GM12864 (cell line): Measurements from ENCODE around the gene CIITA.

Source experiments
- DNase-seq: peaks from one replicate; pipeline ENCODE4 v3.0.0-alpha.2; 2011; ENCODE audit warnings: low read depth
- H3K4me3 ChIP-seq: 2 replicates; pipeline ENCODE4 v1.5.1; 2011; ENCODE audit warnings: mild to moderate bottlenecking, low read depth, low read length, control low read depth
- TF ChIP-seq, protein P1 (sequence below): IDR thresholded peaks from 2 replicates; pipeline ENCODE4 v1.5.1; 2011; ENCODE audit warnings: low read depth, mild to moderate bottlenecking, moderate library complexity, low read length, control low read depth, inconsistent platforms; ENCODE audit errors: missing control alignments

Gene CIITA

DNA sequence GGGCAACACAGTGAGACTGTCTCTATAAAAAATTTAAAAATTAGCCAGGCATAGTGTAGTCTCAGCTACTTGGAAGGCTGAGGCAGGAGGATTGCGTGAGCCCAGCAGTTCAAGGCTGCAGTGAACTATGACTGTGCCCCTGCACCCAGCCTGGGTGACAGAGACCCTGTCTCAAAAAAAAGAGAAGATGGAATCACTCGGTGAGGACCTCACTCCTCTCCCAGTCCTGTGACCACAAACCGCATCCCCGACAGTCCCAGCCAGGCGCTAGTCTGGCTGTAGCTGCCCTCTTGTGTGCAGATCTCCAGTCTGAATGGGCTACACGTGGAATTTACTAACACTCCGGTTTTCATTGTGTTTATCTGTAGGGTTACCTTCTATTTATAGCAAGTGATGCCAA, 54.1 kb downstream of the CIITA start:
- no peak overlapping the region for H3K4me3 ChIP-seq
- DNase-seq = no peak
- TF ChIP-seq, protein P1, sequence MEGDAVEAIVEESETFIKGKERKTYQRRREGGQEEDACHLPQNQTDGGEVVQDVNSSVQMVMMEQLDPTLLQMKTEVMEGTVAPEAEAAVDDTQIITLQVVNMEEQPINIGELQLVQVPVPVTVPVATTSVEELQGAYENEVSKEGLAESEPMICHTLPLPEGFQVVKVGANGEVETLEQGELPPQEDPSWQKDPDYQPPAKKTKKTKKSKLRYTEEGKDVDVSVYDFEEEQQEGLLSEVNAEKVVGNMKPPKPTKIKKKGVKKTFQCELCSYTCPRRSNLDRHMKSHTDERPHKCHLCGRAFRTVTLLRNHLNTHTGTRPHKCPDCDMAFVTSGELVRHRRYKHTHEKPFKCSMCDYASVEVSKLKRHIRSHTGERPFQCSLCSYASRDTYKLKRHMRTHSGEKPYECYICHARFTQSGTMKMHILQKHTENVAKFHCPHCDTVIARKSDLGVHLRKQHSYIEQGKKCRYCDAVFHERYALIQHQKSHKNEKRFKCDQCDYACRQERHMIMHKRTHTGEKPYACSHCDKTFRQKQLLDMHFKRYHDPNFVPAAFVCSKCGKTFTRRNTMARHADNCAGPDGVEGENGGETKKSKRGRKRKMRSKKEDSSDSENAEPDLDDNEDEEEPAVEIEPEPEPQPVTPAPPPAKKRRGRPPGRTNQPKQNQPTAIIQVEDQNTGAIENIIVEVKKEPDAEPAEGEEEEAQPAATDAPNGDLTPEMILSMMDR = no peak

DNA sequence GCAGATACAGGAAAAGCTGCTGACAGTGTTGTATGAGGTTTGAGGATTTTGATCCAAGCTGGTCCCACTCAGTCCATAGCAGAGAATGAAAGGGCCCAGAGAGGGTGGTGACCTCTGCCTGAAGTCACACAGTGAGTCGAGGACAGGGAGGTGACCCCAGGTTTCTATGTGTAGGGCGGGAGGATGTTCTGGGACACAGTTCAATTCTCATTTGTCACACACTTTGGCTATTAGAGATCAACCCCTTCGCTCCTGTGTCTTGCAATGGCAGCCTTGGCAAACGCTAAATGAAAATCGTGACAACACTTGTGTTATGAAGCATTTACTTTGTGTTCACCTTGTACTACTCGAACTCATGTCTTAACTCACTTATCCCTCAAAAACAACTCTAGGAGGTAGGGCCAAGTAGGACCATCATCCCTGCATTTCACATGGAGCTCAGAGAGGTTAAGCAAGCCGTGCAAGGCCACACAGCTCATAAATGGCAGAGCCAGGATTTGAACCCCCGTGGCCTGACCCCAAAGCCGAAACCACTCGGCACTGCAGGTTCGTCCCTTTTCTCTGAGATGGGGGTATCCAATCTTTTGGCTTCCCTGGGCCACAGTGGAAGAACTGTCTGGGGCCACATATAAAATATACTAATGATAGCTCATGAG, 55.1 kb downstream of the CIITA start:
- TF ChIP-seq, protein P1 = no peak
- no peak overlapping the region for H3K4me3 ChIP-seq
- DNase-seq = no peak

DNA sequence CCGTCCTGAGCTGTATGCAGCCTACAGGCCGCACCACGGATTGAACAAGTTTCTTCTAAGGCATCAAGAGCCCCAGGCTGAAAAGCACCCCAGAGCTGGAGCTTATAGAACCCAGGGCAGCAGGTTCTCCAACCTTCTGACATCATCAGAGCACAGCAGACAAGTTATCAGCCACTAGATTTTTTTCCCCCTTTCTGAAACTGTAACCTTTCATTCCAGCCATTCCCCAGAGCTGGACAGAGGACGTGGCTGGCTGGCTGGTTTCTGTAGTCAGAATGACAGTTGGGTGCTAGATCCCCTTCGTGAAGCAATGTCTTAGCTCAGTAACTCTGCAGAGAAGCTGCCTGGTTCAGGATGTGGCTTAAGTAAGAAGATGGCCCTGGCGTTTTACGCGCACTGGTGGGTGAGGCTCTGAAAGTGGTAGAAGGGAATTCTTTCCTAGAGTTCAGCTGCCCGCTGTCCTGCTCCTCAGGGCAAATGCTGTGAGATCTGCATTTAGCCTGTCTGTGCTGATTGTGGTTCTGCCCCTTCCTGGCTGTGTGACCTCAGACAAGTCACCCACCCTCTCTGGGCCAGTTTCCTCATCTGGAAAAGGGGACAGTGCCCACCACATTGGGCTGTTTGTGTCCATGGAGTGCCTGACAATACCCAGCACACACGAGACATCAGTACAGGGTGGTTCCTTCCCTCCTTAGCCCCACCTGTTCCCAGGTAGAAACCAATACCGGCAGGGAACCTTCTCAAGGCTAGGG, 56.1 kb downstream of the CIITA start:
- TF ChIP-seq, protein P1 = no peak
- DNase-seq = no peak
- no peak overlapping the region for H3K4me3 ChIP-seq

DNA sequence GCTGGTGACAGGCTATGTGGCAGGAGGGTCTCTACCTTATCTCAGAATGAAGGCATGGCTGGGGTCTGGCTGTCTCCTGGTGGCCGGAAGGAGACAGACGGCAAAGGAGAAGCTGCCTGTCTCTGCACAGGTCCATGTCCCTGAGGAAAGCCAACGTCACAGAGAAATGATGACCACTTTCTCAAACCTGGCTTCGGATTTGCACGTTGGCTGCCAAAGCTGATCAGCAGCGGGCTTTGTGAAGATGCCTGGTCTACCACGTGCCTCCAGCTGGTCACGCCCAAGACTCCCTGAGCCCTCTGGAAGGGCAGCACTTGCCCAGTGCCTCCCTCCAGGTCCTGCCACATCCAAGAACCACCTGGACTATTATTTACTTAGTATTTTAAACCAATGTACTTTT, 56.9 kb downstream of the CIITA start:
- no peak for DNase-seq
- TF ChIP-seq, protein P1 = no peak
- no peak overlapping the region for H3K4me3 ChIP-seq

DNA sequence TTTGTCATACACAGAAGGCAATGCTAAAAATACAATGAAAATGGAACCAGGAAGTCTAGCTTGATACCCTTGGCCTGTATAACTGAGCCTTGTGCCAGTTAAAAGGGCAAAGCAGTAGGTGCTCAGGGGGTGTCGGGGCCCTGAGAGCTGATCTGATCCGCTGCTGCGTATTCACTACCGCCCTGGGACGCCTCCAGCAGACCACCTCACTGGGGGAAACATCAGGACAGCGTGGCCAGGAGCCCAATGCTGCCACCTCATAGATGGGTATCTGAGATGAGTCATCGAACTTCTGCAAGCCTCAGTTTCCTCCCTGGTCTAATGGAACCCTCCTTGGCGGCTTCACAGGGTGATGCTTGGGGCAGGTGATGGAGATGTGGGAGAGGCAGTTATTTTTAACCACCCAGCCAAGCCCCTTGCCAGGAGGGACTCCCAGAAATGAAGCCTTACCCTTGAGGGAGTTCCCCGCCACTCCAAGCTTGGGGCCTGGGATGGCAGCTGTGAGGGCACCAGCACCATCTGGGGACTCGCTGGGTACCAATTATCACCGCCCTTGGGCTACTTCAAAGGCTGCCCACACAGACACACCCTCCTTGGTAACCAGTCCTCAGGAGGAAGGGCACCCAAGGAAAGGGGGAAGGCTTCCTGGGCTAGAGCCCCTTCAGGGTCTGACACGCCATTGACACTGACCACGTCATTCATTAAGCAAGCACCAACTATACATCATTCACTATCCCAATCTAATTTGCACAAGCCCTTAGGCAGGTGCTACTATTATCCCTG, 57.5 kb downstream of the CIITA start:
- no peak overlapping the region for H3K4me3 ChIP-seq
- TF ChIP-seq, protein P1 = no peak
- DNase-seq = no peak

DNA sequence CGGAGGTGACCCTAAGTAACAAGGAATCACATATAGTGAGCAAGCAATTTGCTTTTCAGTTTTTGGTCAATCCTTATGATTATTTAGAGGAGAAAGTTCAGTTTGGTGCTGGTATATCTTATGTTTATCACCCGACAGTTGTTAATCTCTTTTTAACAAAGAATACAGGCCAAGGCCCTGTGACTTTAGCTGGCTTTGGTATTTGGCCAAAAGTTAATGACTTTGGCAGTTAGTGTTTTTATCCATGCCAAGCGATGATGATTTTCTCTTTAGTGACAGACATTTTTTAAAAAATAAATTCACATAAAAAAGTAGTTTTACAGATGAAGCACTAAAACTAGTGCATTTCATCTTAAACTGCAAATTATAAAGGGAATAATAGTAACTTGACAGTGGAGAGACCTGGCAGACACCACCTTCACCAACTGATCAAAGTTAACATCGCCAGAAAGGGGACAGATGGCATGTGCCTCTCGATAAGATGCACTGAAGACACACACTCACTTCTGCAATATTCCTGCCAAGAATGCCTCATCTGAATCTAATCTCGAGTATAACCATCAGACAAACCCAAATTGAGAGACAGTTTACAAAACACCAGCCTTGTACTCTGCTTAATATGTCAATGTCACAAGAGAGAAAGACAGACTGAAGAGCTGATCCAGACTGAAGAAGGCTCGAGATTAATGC, 58.4 kb downstream of the CIITA start:
- H3K4me3 ChIP-seq = no peak overlapping the region
- TF ChIP-seq, protein P1 = no peak
- DNase-seq = no peak
